ENCODE data around the gene PCID2.
"Not testable (repeated sequence)": the region's sequence is repeated elsewhere in the genome, so short reads cannot be mapped to it uniquely, and the experiment has no call there.

Gene PCID2

GRCh38 chr13:113164492-113164891 is 44.0 kb downstream of the PCID2 start:
- DNase-seq (ENCODE audit: low read depth), result peak; percentile 51

GRCh38 chr13:113162783-113163685 is 45.4 kb downstream of the PCID2 start:
- no peak for DNase-seq (ENCODE audit: low read depth)

- not testable (repeated sequence) for DNase-seq (ENCODE audit: low read depth)
Measured at GRCh38 chr13:113161975-113162374, 46.5 kb downstream of the PCID2 start.

- DNase-seq (ENCODE audit: low read depth), result no peak
Measured at GRCh38 chr13:113161433-113161832, 47.0 kb downstream of the PCID2 start.

- no peak for DNase-seq (ENCODE audit: low read depth)
Measured at GRCh38 chr13:113160983-113161382, 47.5 kb downstream of the PCID2 start.

- no peak for DNase-seq (ENCODE audit: low read depth)
Measured at GRCh38 chr13:113159701-113160100, 48.8 kb downstream of the PCID2 start.

GRCh38 chr13:113158946-113159345 is 49.5 kb downstream of the PCID2 start:
- no peak for DNase-seq (ENCODE audit: low read depth)

GRCh38 chr13:113157929-113158747 is 50.3 kb downstream of the PCID2 start, which contains the start of gene PROZ:
TSS of gene PROZ (plus strand) at chr13:113158648. CDS start at chr13:113158661, 13 bp downstream.
- DNase-seq (ENCODE audit: low read depth), result no peak

GRCh38 chr13:113157206-113157928 is 51.1 kb downstream of the PCID2 start:
- no peak for DNase-seq (ENCODE audit: low read depth)

GRCh38 chr13:113155982-113156655 is 52.4 kb downstream of the PCID2 start:
- DNase-seq (ENCODE audit: low read depth), result no peak

GRCh38 chr13:113155201-113155600 is 53.3 kb downstream of the PCID2 start:
- no peak for DNase-seq (ENCODE audit: low read depth)

GRCh38 chr13:113153810-113154748 is 54.4 kb downstream of the PCID2 start:
- DNase-seq (ENCODE audit: low read depth), result peak; percentile 63

GRCh38 chr13:113152984-113153809 is 55.3 kb downstream of the PCID2 start:
- DNase-seq (ENCODE audit: low read depth), result no peak

- no peak for DNase-seq (ENCODE audit: low read depth)
Measured at GRCh38 chr13:113152691-113152983, 55.8 kb downstream of the PCID2 start.

- no peak for DNase-seq (ENCODE audit: low read depth)
Measured at GRCh38 chr13:113151745-113152690, 56.5 kb downstream of the PCID2 start.

GRCh38 chr13:113150550-113151365 is 57.7 kb downstream of the PCID2 start:
- DNase-seq (ENCODE audit: low read depth), result no peak

GRCh38 chr13:113149711-113150549 is 58.5 kb downstream of the PCID2 start:
- DNase-seq (ENCODE audit: low read depth), result no peak

All from CMK (cell line).